VCaP (cell line): ENCODE data around the gene GABRR2.

Experiments used
- H3K27ac ChIP-seq: fragments of 450-650 bp; 2 replicates; pipeline ENCODE4 v1.5.1; 2017
- TF ChIP-seq, protein P1 (sequence below): fragments of 450-650 bp; conservative IDR thresholded peaks from 2 replicates; pipeline ENCODE4 v1.5.1; 2017; ENCODE audit warnings: mild to moderate bottlenecking, moderate library complexity

Gene GABRR2

DNA sequence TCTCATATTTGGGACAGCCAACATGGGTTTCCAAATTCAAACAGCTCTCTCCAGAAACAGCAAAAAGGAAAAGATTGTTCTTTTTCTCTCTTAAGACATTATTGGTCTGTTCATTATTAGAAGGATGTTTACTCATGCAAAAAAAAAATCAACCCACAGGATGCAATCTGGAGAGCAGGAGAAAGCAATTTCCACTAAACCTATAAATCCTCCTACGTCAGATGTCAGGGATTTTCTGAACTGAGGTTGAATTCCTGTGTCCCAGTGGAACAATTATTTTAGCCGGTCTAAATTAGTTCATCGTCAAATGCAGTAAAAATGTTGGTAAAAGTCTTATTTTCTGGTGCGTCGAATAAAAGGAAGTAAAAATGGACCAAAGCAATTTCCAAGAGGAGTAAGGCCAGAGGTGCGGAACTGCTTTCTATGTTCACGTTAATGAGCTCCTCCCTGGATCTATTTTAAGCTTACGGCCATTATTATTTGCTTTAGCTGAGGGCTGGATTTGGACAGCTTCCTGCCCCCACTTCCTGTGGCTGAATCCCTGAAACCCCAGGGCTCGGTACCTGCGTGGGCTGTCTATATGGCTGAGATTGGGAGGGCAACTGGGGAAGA, 97.7 kb downstream of the GABRR2 start, which contains the start of gene GABRR1:
Gene GABRR1 (minus strand): TSS at position 60 of the 612 bp plus-strand sequence. CDS start 36 bp downstream, at position 24.
- no peak within 1 kb of the TSS for H3K27ac ChIP-seq
- TF ChIP-seq, protein P1, sequence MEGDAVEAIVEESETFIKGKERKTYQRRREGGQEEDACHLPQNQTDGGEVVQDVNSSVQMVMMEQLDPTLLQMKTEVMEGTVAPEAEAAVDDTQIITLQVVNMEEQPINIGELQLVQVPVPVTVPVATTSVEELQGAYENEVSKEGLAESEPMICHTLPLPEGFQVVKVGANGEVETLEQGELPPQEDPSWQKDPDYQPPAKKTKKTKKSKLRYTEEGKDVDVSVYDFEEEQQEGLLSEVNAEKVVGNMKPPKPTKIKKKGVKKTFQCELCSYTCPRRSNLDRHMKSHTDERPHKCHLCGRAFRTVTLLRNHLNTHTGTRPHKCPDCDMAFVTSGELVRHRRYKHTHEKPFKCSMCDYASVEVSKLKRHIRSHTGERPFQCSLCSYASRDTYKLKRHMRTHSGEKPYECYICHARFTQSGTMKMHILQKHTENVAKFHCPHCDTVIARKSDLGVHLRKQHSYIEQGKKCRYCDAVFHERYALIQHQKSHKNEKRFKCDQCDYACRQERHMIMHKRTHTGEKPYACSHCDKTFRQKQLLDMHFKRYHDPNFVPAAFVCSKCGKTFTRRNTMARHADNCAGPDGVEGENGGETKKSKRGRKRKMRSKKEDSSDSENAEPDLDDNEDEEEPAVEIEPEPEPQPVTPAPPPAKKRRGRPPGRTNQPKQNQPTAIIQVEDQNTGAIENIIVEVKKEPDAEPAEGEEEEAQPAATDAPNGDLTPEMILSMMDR, result no peak

- H3K27ac ChIP-seq, result no peak overlapping the region
- TF ChIP-seq, protein P1, result no peak
These were observed 98.7 kb downstream of the GABRR2 start for GRCh38 chr6:89216411-89216810.

DNA sequence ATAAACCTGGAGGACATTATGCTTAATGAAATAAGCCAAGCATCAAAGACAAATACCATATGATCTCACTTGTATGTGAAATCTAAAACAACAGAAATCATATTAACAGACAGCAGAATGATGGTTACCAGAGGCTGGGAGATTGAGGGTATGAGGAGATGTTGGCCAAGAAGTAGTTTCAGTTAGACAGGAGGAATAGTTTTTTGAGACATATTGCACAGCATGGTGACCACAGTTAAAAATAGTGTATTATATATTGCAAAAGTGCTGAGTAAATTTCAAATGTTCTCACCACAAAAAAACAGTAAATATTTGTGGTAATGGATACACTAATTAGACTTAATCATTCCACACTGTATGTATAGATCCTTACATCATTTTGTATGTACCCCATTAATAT, 99.7 kb downstream of the GABRR2 start:
- TF ChIP-seq, protein P1, result no peak
- no peak overlapping the region for H3K27ac ChIP-seq

DNA sequence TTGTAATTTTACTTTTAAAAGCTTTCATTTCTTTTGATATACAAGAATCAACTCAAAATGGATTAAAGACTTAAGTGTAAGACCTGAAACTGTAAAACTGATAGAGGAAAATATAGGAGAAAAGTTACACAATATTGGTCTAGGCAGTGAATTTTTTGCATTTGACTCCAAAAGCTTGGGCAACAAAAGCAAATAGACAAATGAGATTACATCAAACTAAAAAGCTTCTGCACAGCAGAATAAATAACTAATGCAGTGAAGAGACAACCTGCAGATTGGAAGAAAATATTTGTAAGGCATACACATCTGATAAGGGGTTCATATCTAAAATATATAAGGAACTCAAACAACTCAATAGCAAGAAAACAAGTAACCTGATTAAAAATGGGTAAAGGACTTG, 100.9 kb downstream of the GABRR2 start:
- TF ChIP-seq, protein P1, result no peak
- no peak overlapping the region for H3K27ac ChIP-seq

DNA sequence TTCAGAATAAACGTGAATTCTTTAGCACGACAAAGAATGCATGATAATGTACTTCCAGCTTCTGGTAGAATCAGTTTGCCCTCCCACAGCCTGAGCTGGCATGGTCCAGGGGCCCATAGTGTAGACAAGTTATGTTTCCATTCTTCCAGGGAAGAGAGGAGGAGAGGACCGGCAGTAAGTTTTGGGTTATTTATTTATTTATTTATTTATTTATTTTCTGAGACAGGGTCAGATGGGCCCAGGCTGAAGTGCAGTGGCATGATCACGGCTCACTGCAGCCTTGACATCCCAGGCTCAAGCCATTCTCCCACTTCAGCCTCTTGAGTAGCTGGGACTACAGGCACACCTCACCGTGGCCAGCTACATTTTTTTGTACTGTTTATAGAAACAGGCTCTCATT, 102.6 kb downstream of the GABRR2 start:
- no peak overlapping the region for H3K27ac ChIP-seq
- TF ChIP-seq, protein P1, result no peak

GRCh38 chr6:89209457-89209856, 105.6 kb downstream of the GABRR2 start:
- TF ChIP-seq, protein P1, result no peak
- H3K27ac ChIP-seq, result no peak overlapping the region

DNA sequence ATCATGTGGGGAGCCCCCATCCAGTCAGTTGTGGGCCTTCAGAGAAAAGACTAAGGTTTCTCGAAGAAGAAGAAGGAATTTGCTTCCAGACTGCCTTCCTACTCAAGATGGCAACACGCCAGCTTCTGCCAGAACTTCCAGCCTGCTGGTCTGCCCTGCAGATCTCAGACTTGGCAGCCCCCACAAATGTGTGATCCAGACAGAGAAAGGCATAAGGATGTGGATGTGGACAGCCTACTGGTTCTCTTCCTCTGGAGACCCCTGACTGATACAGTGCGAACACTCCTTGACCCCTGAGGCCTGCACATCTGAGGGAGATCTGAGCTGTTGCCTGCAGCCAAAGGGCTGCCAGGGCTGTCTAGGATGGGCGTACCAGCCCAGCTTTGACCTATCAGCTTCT, 106.5 kb downstream of the GABRR2 start:
- TF ChIP-seq, protein P1, result no peak
- H3K27ac ChIP-seq, result no peak overlapping the region
